HL-60 (cell line): ENCODE measurements around the gene ZNF112.

Source experiments
- DNase-seq, 2 experiments: peaks; one replicate each; pipeline ENCODE4 v3.0.0-alpha.2; 2010 to 2020; ENCODE audit warnings: low read depth in 1 of 2, low spot score in 1 of 2
- H3K27ac ChIP-seq: fragments of 250-450 bp; sonication (Bioruptor Pico); replicated peaks from 2 replicates; pipeline ENCODE4 v1.5.1; 2020; ENCODE audit warnings: mild to moderate bottlenecking, moderate library complexity
- H3K27me3 ChIP-seq: fragments of 250-450 bp; sonication (Bioruptor Pico); 2 replicates; pipeline ENCODE4 v1.5.1; 2021; ENCODE audit warnings: mild to moderate bottlenecking, moderate library complexity; ENCODE audit not compliant: insufficient read depth, poor library complexity, severe bottlenecking
- H3K4me3 ChIP-seq: replicated peaks from 2 replicates; pipeline ENCODE4 v1.5.1; 2011; ENCODE audit warnings: mild to moderate bottlenecking, control low read depth, low read length; ENCODE audit not compliant: insufficient read depth
- CTCF ChIP-seq: IDR thresholded peaks from one replicate; pipeline ENCODE4 v1.5.1; 2011; ENCODE audit warnings: low read length, control low read depth, inconsistent platforms; ENCODE audit not compliant: insufficient read depth
- GABPA ChIP-seq: IDR thresholded peaks from 2 replicates; pipeline ENCODE4 v1.6.1; 2012; ENCODE audit warnings: low read depth
- POLR2AphosphoS5 ChIP-seq: IDR thresholded peaks from 2 replicates; pipeline ENCODE4 v1.6.1; 2012; ENCODE audit warnings: low read depth
- REST ChIP-seq: IDR thresholded peaks from 2 replicates; pipeline ENCODE4 v1.6.1; 2012; ENCODE audit warnings: low read depth; ENCODE audit not compliant: insufficient replicate concordance
- SPI1 ChIP-seq: IDR thresholded peaks from 2 replicates; pipeline ENCODE4 v1.6.1; 2012; ENCODE audit warnings: low read depth, mild to moderate bottlenecking, borderline replicate concordance

Gene ZNF112

GRCh38 chr19:44371815-44372480, 15.5 kb upstream of the ZNF112 start:
- no peak overlapping the region for H3K4me3 ChIP-seq
- H3K27ac ChIP-seq = no peak overlapping the region
- H3K27me3 ChIP-seq = no peaks in the 10 kb centered on the region
- no peak for DNase-seq
- TF ChIP-seq SPI1 = no peak

GRCh38 chr19:44367024-44367423, 10.5 kb upstream of the ZNF112 start:
- no peak for TF ChIP-seq GABPA
- no peak for TF ChIP-seq SPI1
- TF ChIP-seq POLR2AphosphoS5 = no peak
- TF ChIP-seq REST = no peak
- TF ChIP-seq CTCF = no peak
- Histone ChIP-seq H3K27me3 (no peaks in the 10 kb centered on the region), H3K27ac (no peak overlapping the region), H3K4me3 (no peak overlapping the region)
- no peak for DNase-seq

GRCh38 chr19:44346556-44346955, 9.9 kb downstream of the ZNF112 start:
- H3K27ac ChIP-seq = no peak overlapping the region
- DNase-seq = no peak
- H3K27me3 ChIP-seq = no peaks in the 10 kb centered on the region
- H3K4me3 ChIP-seq = no peak overlapping the region
- TF ChIP-seq POLR2AphosphoS5 (no peak), CTCF (no peak), REST (no peak), GABPA (no peak), SPI1 (no peak)

GRCh38 chr19:44345959-44346358, 10.5 kb downstream of the ZNF112 start:
- Histone ChIP-seq H3K4me3 (no peak overlapping the region), H3K27ac (no peak overlapping the region), H3K27me3 (no peaks in the 10 kb centered on the region)
- DNase-seq = no peak
- TF ChIP-seq SPI1 (no peak), CTCF (no peak), GABPA (no peak), REST (no peak), POLR2AphosphoS5 (no peak)
